H9 (cell line): ENCODE results near the gene CEP170B. TPM values are rescaled to one million over a fixed set of nuclear protein-coding genes. Genes with fewer than 3 reads are reported as not detected.

Experiments used
- DNase-seq: peaks from one replicate; pipeline ENCODE4 v3.0.0-alpha.2; 2017
- H2AFZ ChIP-seq: one replicate; pipeline ENCODE4 v1.6.1; 2013; ENCODE audit warnings: mild to moderate bottlenecking, low read length, control low read depth, moderate library complexity
- H2AK5ac ChIP-seq: 2 replicates; pipeline ENCODE4 v1.6.1; 2013; ENCODE audit warnings: low read length, control low read depth, mixed read lengths; ENCODE audit not compliant: insufficient read length
- H2BK120ac ChIP-seq: one replicate; pipeline ENCODE4 v1.6.1; 2013; ENCODE audit warnings: low read depth, mild to moderate bottlenecking, low read length, control low read depth, inconsistent platforms; ENCODE audit not compliant: poor library complexity, severe bottlenecking
- H2BK12ac ChIP-seq: 2 replicates; pipeline ENCODE4 v1.6.1; 2013; ENCODE audit warnings: low read length, control low read depth, mixed read lengths, low read depth; ENCODE audit not compliant: insufficient read length
- H2BK15ac ChIP-seq: 2 replicates; pipeline ENCODE4 v1.6.1; 2013; ENCODE audit warnings: low read depth, low read length, control low read depth
- H2BK20ac ChIP-seq: one replicate; pipeline ENCODE4 v1.6.1; 2013; ENCODE audit warnings: low read depth, mild to moderate bottlenecking, low read length, control low read depth, inconsistent platforms; ENCODE audit not compliant: poor library complexity, severe bottlenecking
- H2BK5ac ChIP-seq: 2 replicates; pipeline ENCODE4 v1.6.1; 2013; ENCODE audit warnings: low read length, control low read depth, mixed read lengths; ENCODE audit not compliant: insufficient read length
- H3K14ac ChIP-seq: 2 replicates; pipeline ENCODE4 v1.6.1; 2013; ENCODE audit warnings: low read length, control low read depth; ENCODE audit not compliant: insufficient read depth
- H3K18ac ChIP-seq: 2 replicates; pipeline ENCODE4 v1.6.1; 2013; ENCODE audit warnings: low read depth, mild to moderate bottlenecking, mixed read lengths, low read length, control low read depth; ENCODE audit not compliant: insufficient read length
- H3K23ac ChIP-seq: 2 replicates; pipeline ENCODE4 v1.6.1; 2013; ENCODE audit warnings: low read length, control low read depth, mixed read lengths, low read depth; ENCODE audit not compliant: insufficient read length
- H3K23me2 ChIP-seq: 2 replicates; pipeline ENCODE4 v1.6.1; 2013; ENCODE audit warnings: low read depth, mild to moderate bottlenecking, mixed read lengths, low read length, control low read depth; ENCODE audit not compliant: insufficient read length, poor library complexity, severe bottlenecking
- H3K27ac ChIP-seq: 2 replicates; pipeline ENCODE4 v1.5.1; 2013; ENCODE audit warnings: low read length, control low read depth, mixed read lengths, low read depth; ENCODE audit not compliant: insufficient read length
- H3K27me3 ChIP-seq: 2 replicates; pipeline ENCODE4 v1.6.1; 2013; ENCODE audit warnings: low read length, control low read depth, inconsistent platforms; ENCODE audit not compliant: insufficient read depth
- H3K4ac ChIP-seq: 2 replicates; pipeline ENCODE4 v1.6.1; 2013; ENCODE audit warnings: low read depth, mild to moderate bottlenecking, control low read depth, inconsistent platforms, low read length, moderate library complexity
- H3K4me1 ChIP-seq: 2 replicates; pipeline ENCODE4 v1.6.1; 2013; ENCODE audit warnings: low read length, control low read depth, inconsistent platforms; ENCODE audit not compliant: insufficient read depth
- H3K4me2 ChIP-seq: 2 replicates; pipeline ENCODE4 v1.6.1; 2013; ENCODE audit warnings: low read length, control low read depth, mixed read lengths; ENCODE audit not compliant: insufficient read length, insufficient read depth
- H3K56ac ChIP-seq: 2 replicates; pipeline ENCODE4 v1.6.1; 2013; ENCODE audit warnings: low read depth, mild to moderate bottlenecking, mixed read lengths, low read length, control low read depth; ENCODE audit not compliant: insufficient read length
- H3K79me1 ChIP-seq: 2 replicates; pipeline ENCODE4 v1.6.1; 2013; ENCODE audit warnings: low read depth, mild to moderate bottlenecking, moderate library complexity, low read length, control low read depth, inconsistent platforms; ENCODE audit not compliant: insufficient read depth, poor library complexity, severe bottlenecking
- H3K79me2 ChIP-seq: 2 replicates; pipeline ENCODE4 v1.6.1; 2013; ENCODE audit warnings: low read length, control low read depth, inconsistent platforms; ENCODE audit not compliant: insufficient read depth
- H3K9ac ChIP-seq: 2 replicates; pipeline ENCODE4 v1.6.1; 2013; ENCODE audit warnings: low read length, control low read depth, mixed read lengths; ENCODE audit not compliant: insufficient read length; ENCODE audit errors: extremely low read depth
- H3K9me3 ChIP-seq: one replicate; pipeline ENCODE4 v1.6.1; 2013; ENCODE audit warnings: low read depth, low read length, inconsistent platforms; ENCODE audit not compliant: control insufficient read depth
- H3T11ph ChIP-seq: one replicate; pipeline ENCODE4 v1.6.1; 2013; ENCODE audit warnings: mild to moderate bottlenecking, low read length, control low read depth, inconsistent platforms
- H4K20me1 ChIP-seq: one replicate; pipeline ENCODE4 v1.6.1; 2013; ENCODE audit not compliant: control insufficient read depth, insufficient read length, insufficient read depth
- H4K5ac ChIP-seq: 2 replicates; pipeline ENCODE4 v1.6.1; 2013; ENCODE audit warnings: low read depth, mild to moderate bottlenecking, mixed read lengths, low read length, control low read depth; ENCODE audit not compliant: insufficient read length
- H4K8ac ChIP-seq: replicated peaks from 2 replicates; pipeline ENCODE4 v1.6.1; 2013; ENCODE audit warnings: low read length, control low read depth, mixed read lengths, low read depth; ENCODE audit not compliant: insufficient read length
- H4K91ac ChIP-seq: 2 replicates; pipeline ENCODE4 v1.6.1; 2013; ENCODE audit warnings: low read depth, mild to moderate bottlenecking, moderate library complexity, mixed read lengths, low read length, control low read depth; ENCODE audit not compliant: insufficient read length
- H3K27ac Mint-ChIP-seq, 3 experiments: 2 replicates in 2 of 3; 3 replicates in 1 of 3; pipeline ENCODE4 v1.8.0; 2020 to 2021; ENCODE audit warnings: mixed read lengths in 3 of 3, mild to moderate bottlenecking in 1 of 3, moderate library complexity in 1 of 3
- H3K27me3 Mint-ChIP-seq: 2 replicates; pipeline ENCODE4 v1.8.0; 2021; ENCODE audit warnings: low read depth, mild to moderate bottlenecking, moderate library complexity, mixed read lengths
- H3K36me3 Mint-ChIP-seq, 3 experiments: 2 replicates in 2 of 3; 3 replicates in 1 of 3; pipeline ENCODE4 v1.8.0; 2020 to 2021; ENCODE audit warnings: low read depth in 3 of 3, mixed read lengths in 3 of 3; ENCODE audit not compliant: insufficient read depth in 1 of 3
- H3K4me1 Mint-ChIP-seq, 2 experiments: 2 replicates each; pipeline ENCODE4 v1.8.0; 2020; ENCODE audit warnings: mixed read lengths in 2 of 2
- H3K4me3 Mint-ChIP-seq, 2 experiments: 2 replicates in 1 of 2; 3 replicates in 1 of 2; pipeline ENCODE4 v1.8.0; 2020 to 2021; ENCODE audit warnings: mild to moderate bottlenecking in 2 of 2, mixed read lengths in 2 of 2, moderate library complexity in 1 of 2
- H3K9me3 Mint-ChIP-seq, 2 experiments: 2 replicates in 1 of 2; 3 replicates in 1 of 2; pipeline ENCODE4 v1.8.0; 2020; ENCODE audit warnings: mild to moderate bottlenecking in 2 of 2, mixed read lengths in 2 of 2, moderate library complexity in 1 of 2
- WGBS: extraction: QIAGEN DNeasy Blood & Tissue Kit; methylation state at CpG from one replicate; pipeline ENCODE4 v1.1.7; 2013; ENCODE audit warnings: missing lambda C conversion rate, low lambda C conversion rate, mixed read lengths; ENCODE audit not compliant: insufficient read length; ENCODE audit errors: extremely low coverage; 5-methylcytosine and 5-hydroxymethylcytosine counted together
- total RNA-seq: library from RNA; stranded (reverse); gene quantifications from 2 replicates; pipeline ENCODE4 v1.2.1, GENCODE V29; 2021
- TF ChIP-seq, protein P1 (sequence below): fragments of 200-600 bp; sonication (generic); conservative IDR thresholded peaks from 3 replicates; pipeline ENCODE4 v1.8.0; 2021; ENCODE audit warnings: antibody characterized with exemption, mild to moderate bottlenecking

CEP170B gene
- total RNA-seq, 1 experiment from 2014 or later = 28.8 TPM

DNA sequence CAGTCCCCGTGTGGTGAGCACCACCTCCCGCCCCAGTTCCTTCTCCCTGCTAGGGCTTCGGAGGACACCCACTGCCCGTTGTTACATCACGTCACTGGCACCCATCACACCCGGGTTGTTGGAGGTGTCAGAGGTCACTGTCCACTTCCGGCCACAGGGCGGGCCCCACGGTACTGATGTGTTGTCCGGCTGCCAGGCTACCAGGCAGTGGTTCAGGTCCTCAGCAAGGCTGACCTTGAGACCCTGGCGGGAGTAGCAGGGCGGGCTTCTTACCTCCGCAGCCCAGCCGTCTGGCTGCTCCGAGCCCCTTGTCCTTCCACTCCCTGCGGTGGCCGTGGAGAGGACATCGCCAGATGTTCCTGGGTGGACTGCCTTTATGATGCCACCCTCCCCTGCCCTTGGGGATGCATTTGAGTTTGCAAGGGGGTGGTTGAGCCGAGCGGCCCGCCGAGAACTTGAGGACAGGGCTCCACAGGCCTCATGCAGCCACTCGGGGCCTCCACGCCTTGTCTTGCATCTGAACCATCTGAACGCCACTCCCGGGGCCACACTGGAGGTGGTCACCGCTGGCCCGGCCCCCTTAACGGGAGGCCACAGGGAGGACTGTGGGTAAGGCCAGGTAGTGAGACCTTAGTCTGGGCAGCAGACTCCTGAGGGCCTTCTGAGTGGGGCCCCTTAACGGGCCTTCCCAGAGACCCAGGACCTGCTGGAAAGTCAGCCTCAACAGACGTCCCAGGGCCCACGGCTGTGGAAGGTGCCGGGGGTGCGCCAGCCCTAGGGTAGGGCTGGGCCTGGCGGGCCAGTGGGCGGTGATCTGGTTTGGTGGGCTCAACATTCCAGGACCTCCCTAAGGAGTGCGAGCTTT is 32.5 kb downstream of the CEP170B start:
- TF ChIP-seq, protein P1, sequence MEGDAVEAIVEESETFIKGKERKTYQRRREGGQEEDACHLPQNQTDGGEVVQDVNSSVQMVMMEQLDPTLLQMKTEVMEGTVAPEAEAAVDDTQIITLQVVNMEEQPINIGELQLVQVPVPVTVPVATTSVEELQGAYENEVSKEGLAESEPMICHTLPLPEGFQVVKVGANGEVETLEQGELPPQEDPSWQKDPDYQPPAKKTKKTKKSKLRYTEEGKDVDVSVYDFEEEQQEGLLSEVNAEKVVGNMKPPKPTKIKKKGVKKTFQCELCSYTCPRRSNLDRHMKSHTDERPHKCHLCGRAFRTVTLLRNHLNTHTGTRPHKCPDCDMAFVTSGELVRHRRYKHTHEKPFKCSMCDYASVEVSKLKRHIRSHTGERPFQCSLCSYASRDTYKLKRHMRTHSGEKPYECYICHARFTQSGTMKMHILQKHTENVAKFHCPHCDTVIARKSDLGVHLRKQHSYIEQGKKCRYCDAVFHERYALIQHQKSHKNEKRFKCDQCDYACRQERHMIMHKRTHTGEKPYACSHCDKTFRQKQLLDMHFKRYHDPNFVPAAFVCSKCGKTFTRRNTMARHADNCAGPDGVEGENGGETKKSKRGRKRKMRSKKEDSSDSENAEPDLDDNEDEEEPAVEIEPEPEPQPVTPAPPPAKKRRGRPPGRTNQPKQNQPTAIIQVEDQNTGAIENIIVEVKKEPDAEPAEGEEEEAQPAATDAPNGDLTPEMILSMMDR = no peak
- H3K4ac ChIP-seq = no peak overlapping the region
- H3K79me2 ChIP-seq = no peaks in the 10 kb centered on the region
- DNase-seq = peak; percentile 24
- no peaks in the 10 kb centered on the region for H3K79me1 ChIP-seq
- no peak overlapping the region for H3K23ac ChIP-seq
- no peaks in the 10 kb centered on the region for H3K9me3 Mint-ChIP-seq
- H3K27me3 Mint-ChIP-seq = peaks cover 29% of the 10 kb centered on the region
- H3K18ac ChIP-seq = no peak overlapping the region
- H2BK12ac ChIP-seq = no peak overlapping the region
- H2AFZ ChIP-seq = no peak overlapping the region
- no peaks in the 10 kb centered on the region for H3K9me3 ChIP-seq
- H2BK5ac ChIP-seq = no peak overlapping the region
- no peaks in the 10 kb centered on the region for H4K20me1 ChIP-seq
- H3K4me1 Mint-ChIP-seq = peaks cover 0 to 6% of the 10 kb centered on the region in 2 experiments; a peak in 1 of 4 replicates
- no CpG with 5 or more reads among the region's 37 CpGs for WGBS
- H3K36me3 Mint-ChIP-seq = no peaks in the 10 kb centered on the region
- no peaks in the 10 kb centered on the region for H3K23me2 ChIP-seq
- H2AK5ac ChIP-seq = no peak overlapping the region
- H3K27ac ChIP-seq = no peak overlapping the region
- H4K8ac ChIP-seq = no peak overlapping the region
- no peak overlapping the region for H2BK120ac ChIP-seq
- H3K4me3 Mint-ChIP-seq = no peak overlapping the region
- H3T11ph ChIP-seq = no peak overlapping the region
- no peak overlapping the region for H4K91ac ChIP-seq
- H3K4me2 ChIP-seq = no peak overlapping the region
- H3K56ac ChIP-seq = no peak overlapping the region
- H2BK15ac ChIP-seq = no peak overlapping the region
- no peak overlapping the region; the same call in 1 of the 2 replicates for H3K14ac ChIP-seq
- no peak overlapping the region for H3K27ac Mint-ChIP-seq
- no peak overlapping the region for H2BK20ac ChIP-seq
- H3K27me3 ChIP-seq = no peaks in the 10 kb centered on the region
- no peaks in the 10 kb centered on the region for H3K4me1 ChIP-seq
- H4K5ac ChIP-seq = no peak overlapping the region
- H3K9ac ChIP-seq = no peak overlapping the region
